Parathyroid adenoma (tissue), 2 donors: Measurements from ENCODE around the gene PRELP.

ENCODE experiments used
- H2AFZ ChIP-seq: fragments of 300-600 bp; sonication (generic); one replicate; pipeline ENCODE4 v1.7.0; 2017; ENCODE audit warnings: antibody characterized with exemption, mild to moderate bottlenecking
- H3K27ac ChIP-seq: fragments of 300-600 bp; sonication (generic); one replicate; pipeline ENCODE4 v1.7.0; 2017
- H3K27me3 ChIP-seq: fragments of 300-600 bp; sonication (generic); one replicate; pipeline ENCODE4 v1.7.0; 2017; ENCODE audit warnings: low read length; ENCODE audit not compliant: control insufficient read depth, insufficient read depth
- H3K36me3 ChIP-seq: fragments of 300-600 bp; sonication (generic); one replicate; pipeline ENCODE4 v1.7.0; 2017; ENCODE audit warnings: low read length; ENCODE audit not compliant: control insufficient read depth, insufficient read depth
- H3K4me1 ChIP-seq: fragments of 300-600 bp; sonication (generic); one replicate; pipeline ENCODE4 v1.7.0; 2017; ENCODE audit warnings: control low read depth
- H3K4me2 ChIP-seq: fragments of 300-600 bp; sonication (generic); one replicate; pipeline ENCODE4 v1.7.0; 2017; ENCODE audit warnings: low read length
- H3K4me3 ChIP-seq: fragments of 300-600 bp; sonication (generic); one replicate; pipeline ENCODE4 v1.7.0; 2017; ENCODE audit warnings: low read depth, low read length
- H3K79me2 ChIP-seq: fragments of 300-600 bp; sonication (generic); one replicate; pipeline ENCODE4 v1.7.0; 2017; ENCODE audit warnings: control low read depth
- H3K9ac ChIP-seq: fragments of 300-600 bp; sonication (generic); one replicate; pipeline ENCODE4 v1.7.0; 2017; ENCODE audit warnings: mild to moderate bottlenecking
- H3K9me3 ChIP-seq: fragments of 300-600 bp; sonication (generic); one replicate; pipeline ENCODE4 v1.7.0; 2017; ENCODE audit warnings: low read length; ENCODE audit not compliant: control insufficient read depth
- TF ChIP-seq, protein P1 (sequence below): fragments of 300-600 bp; sonication (generic); IDR thresholded peaks from one replicate; pipeline ENCODE4 v1.7.0; 2017; ENCODE audit warnings: antibody characterized with exemption, mild to moderate bottlenecking
- donor health status: primary hyperparathyroidism.

PRELP gene

GRCh38 chr1:203497269-203497777 lies 21.7 kb downstream of the PRELP start:
- Histone ChIP-seq H3K4me2 (no peak overlapping the region), H3K27me3 (no peaks in the 10 kb centered on the region), H3K27ac (no peak overlapping the region), H3K4me3 (no peak overlapping the region), H3K4me1 (no peaks in the 10 kb centered on the region), H3K9me3 (no peaks in the 10 kb centered on the region), H3K79me2 (no peaks in the 10 kb centered on the region), H3K9ac (no peak overlapping the region), H2AFZ (no peak overlapping the region), H3K36me3 (no peaks in the 10 kb centered on the region)
- TF ChIP-seq, protein P1, sequence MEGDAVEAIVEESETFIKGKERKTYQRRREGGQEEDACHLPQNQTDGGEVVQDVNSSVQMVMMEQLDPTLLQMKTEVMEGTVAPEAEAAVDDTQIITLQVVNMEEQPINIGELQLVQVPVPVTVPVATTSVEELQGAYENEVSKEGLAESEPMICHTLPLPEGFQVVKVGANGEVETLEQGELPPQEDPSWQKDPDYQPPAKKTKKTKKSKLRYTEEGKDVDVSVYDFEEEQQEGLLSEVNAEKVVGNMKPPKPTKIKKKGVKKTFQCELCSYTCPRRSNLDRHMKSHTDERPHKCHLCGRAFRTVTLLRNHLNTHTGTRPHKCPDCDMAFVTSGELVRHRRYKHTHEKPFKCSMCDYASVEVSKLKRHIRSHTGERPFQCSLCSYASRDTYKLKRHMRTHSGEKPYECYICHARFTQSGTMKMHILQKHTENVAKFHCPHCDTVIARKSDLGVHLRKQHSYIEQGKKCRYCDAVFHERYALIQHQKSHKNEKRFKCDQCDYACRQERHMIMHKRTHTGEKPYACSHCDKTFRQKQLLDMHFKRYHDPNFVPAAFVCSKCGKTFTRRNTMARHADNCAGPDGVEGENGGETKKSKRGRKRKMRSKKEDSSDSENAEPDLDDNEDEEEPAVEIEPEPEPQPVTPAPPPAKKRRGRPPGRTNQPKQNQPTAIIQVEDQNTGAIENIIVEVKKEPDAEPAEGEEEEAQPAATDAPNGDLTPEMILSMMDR: no peak

DNA sequence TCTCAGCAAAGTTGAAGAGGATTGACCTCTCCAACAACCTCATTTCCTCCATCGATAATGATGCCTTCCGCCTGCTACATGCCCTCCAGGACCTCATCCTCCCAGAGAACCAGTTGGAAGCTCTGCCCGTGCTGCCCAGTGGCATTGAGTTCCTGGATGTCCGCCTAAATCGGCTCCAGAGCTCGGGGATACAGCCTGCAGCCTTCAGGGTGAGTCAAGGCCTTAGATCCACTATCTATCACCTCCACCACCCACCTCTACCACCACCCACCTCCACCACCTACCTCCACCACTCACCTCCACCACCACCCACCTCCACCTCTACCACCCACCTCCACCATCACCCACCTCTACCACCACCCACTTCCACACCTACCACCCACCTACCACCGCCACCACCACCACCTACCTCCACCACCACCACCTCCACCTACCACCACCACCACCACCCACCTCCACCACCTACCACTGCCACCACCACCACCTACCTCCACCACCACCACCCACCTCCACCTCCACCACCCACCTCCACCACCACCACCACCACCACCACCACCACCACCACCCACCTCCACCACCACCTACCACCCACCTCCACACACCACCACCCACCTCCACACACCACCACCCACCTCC lies 24.2 kb downstream of the PRELP start:
- Histone ChIP-seq H3K79me2 (no peaks in the 10 kb centered on the region), H3K27me3 (no peaks in the 10 kb centered on the region), H3K4me3 (no peak overlapping the region), H3K4me1 (no peaks in the 10 kb centered on the region), H2AFZ (no peak overlapping the region), H3K4me2 (no peak overlapping the region), H3K27ac (no peak overlapping the region), H3K36me3 (no peaks in the 10 kb centered on the region), H3K9me3 (no peaks in the 10 kb centered on the region), H3K9ac (no peak overlapping the region)
- TF ChIP-seq, protein P1: no peak

DNA sequence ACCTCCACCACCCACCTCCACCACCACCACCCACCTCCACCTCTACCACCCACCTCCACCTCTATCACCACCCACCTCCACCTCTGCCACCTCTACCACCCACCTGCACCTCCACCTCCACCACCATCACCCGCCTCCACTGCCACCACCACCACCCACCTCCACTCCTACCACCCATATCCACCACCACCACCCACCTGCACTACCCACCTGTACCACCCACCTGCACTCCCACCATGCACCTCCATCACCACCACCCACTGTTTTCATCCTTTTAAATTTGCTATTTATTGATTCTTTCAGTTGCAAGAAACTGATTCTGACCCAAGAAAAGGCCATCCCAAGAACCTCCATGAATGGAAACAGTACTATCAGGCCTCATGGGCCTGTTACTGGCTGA lies 24.7 kb downstream of the PRELP start:
- Histone ChIP-seq H3K4me1 (no peaks in the 10 kb centered on the region), H3K27me3 (no peaks in the 10 kb centered on the region), H3K27ac (no peak overlapping the region), H3K36me3 (no peaks in the 10 kb centered on the region), H3K4me2 (no peak overlapping the region), H3K79me2 (no peaks in the 10 kb centered on the region), H2AFZ (no peak overlapping the region), H3K9ac (no peak overlapping the region), H3K9me3 (no peaks in the 10 kb centered on the region), H3K4me3 (no peak overlapping the region)
- TF ChIP-seq, protein P1: no peak

DNA sequence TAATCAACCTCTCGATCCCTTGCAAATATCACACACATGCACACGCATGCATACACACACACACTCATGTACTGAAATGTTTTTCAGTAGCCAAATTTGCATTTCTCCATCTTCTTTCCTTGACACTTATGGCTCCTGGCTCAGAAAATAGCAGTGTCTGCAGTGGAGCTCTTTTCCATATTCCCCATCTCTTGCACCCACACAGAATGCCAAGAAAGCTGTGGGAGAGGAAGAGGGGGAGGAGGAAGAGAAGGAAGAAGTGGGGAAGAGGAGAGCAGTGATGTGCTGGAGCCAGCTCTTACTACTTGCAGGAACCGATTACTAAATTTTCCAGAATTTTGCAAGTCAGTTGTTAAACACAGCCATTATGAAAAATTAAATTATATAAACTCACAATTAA lies 28.2 kb downstream of the PRELP start:
- Histone ChIP-seq H3K27me3 (no peaks in the 10 kb centered on the region), H3K9ac (no peak overlapping the region), H3K79me2 (no peaks in the 10 kb centered on the region), H3K4me3 (no peak overlapping the region), H2AFZ (no peak overlapping the region), H3K27ac (no peak overlapping the region), H3K9me3 (no peaks in the 10 kb centered on the region), H3K4me2 (no peak overlapping the region), H3K36me3 (no peaks in the 10 kb centered on the region), H3K4me1 (no peaks in the 10 kb centered on the region)
- TF ChIP-seq, protein P1: no peak
